HEK293 (cell line): ENCODE data around the gene CCT3.

Experiments
- KLF9 ChIP-seq: fragments of 450-650 bp; formaldehyde crosslinking; IDR thresholded peaks from 2 replicates; pipeline ENCODE4 v1.5.1; 2016; ENCODE audit warnings: missing biosample characterization, missing genetic modification characterization, low read depth
- MYNN ChIP-seq: fragments of 450-650 bp; formaldehyde crosslinking; IDR thresholded peaks from 2 replicates; pipeline ENCODE4 v1.5.1; 2016; ENCODE audit warnings: missing biosample characterization, missing genetic modification characterization, borderline replicate concordance

- TF ChIP-seq MYNN (tag by site-specific recombination): no peak
- no peak for TF ChIP-seq KLF9 (tag by site-specific recombination)
Observed at GRCh38 chr1:156320560-156320959, 17.5 kb downstream of the CCT3 start.
